ENCODE results near the gene MARCKS. TPM values are rescaled to one million over a fixed set of nuclear protein-coding genes. Genes with fewer than 3 reads are reported as not detected.
A peak's percentile ranks its signal among the peaks of the same experiment; 100 is the strongest.

Gene MARCKS
- total and polyA plus RNA-seq, 10 of the 15 experiments (the other 5 are each of a cell fraction or from before 2014, with no cell fraction given): 29.0 to 164 (median 74.5) TPM

DNA sequence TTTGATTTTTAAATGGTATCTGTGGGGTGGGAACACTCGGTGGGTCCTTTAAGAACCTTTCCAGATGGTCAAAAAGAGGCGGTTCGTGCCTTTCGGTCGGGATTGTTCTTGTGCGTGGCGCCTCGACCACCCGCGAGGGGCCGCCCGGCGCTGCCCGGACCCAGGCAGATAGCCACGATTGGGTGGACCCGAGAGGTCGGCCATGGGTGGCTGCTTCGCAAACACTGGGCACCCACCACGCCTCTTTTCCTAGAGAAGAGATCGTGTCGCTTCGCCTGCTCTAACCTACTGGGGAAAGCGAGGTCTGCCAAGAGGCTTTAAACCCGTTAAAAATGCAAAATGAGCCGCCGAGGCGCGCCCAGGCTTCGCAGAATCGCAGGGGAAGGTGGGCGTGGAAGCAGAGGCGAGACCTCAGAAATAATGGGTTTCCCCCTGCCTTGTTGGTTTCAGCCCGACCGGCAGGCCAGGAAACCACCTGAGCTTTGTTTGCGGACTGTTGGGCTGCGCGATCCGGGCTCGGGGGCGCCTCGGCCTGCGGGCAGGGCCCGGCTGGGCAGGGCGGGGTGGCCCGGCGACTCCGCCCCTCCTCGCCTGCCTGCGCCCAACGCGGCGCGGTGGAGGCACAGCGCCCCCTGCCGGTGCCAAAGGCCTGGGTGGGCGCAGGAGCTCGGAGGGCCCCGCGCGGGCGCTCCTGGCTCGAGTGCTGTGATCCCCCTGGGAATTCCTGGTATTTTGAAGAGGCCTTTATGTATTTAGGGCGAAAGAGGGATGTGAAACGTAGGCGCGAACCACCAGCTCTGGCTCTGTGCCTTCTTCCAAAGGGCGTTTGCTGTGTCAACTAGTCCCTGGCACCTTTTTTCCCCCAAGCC lies 1.6 kb downstream of the MARCKS start (continued):
- peak; percentile 90 for TF ChIP-seq ATF7 (IDR thresholded peaks at IDR 0.05; ENCODE audit: low read depth)
- no peak for TF ChIP-seq NFXL1 (IDR thresholded peaks at IDR 0.05; ENCODE audit: borderline replicate concordance)
- peak; percentile 90 for TF ChIP-seq MTA3 (IDR thresholded peaks at IDR 0.05; ENCODE audit: borderline replicate concordance, low read length)
- TF ChIP-seq, protein P1, sequence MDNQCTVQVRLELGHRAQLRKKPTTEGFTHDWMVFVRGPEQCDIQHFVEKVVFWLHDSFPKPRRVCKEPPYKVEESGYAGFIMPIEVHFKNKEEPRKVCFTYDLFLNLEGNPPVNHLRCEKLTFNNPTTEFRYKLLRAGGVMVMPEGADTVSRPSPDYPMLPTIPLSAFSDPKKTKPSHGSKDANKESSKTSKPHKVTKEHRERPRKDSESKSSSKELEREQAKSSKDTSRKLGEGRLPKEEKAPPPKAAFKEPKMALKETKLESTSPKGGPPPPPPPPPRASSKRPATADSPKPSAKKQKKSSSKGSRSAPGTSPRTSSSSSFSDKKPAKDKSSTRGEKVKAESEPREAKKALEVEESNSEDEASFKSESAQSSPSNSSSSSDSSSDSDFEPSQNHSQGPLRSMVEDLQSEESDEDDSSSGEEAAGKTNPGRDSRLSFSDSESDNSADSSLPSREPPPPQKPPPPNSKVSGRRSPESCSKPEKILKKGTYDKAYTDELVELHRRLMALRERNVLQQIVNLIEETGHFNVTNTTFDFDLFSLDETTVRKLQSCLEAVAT (IDR thresholded peaks at IDR 0.05): peak; percentile 92
- TF ChIP-seq, protein P2, sequence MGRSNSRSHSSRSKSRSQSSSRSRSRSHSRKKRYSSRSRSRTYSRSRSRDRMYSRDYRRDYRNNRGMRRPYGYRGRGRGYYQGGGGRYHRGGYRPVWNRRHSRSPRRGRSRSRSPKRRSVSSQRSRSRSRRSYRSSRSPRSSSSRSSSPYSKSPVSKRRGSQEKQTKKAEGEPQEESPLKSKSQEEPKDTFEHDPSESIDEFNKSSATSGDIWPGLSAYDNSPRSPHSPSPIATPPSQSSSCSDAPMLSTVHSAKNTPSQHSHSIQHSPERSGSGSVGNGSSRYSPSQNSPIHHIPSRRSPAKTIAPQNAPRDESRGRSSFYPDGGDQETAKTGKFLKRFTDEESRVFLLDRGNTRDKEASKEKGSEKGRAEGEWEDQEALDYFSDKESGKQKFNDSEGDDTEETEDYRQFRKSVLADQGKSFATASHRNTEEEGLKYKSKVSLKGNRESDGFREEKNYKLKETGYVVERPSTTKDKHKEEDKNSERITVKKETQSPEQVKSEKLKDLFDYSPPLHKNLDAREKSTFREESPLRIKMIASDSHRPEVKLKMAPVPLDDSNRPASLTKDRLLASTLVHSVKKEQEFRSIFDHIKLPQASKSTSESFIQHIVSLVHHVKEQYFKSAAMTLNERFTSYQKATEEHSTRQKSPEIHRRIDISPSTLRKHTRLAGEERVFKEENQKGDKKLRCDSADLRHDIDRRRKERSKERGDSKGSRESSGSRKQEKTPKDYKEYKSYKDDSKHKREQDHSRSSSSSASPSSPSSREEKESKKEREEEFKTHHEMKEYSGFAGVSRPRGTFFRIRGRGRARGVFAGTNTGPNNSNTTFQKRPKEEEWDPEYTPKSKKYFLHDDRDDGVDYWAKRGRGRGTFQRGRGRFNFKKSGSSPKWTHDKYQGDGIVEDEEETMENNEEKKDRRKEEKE (IDR thresholded peaks at IDR 0.05): peak; percentile 78
- TF ChIP-seq, protein P3, sequence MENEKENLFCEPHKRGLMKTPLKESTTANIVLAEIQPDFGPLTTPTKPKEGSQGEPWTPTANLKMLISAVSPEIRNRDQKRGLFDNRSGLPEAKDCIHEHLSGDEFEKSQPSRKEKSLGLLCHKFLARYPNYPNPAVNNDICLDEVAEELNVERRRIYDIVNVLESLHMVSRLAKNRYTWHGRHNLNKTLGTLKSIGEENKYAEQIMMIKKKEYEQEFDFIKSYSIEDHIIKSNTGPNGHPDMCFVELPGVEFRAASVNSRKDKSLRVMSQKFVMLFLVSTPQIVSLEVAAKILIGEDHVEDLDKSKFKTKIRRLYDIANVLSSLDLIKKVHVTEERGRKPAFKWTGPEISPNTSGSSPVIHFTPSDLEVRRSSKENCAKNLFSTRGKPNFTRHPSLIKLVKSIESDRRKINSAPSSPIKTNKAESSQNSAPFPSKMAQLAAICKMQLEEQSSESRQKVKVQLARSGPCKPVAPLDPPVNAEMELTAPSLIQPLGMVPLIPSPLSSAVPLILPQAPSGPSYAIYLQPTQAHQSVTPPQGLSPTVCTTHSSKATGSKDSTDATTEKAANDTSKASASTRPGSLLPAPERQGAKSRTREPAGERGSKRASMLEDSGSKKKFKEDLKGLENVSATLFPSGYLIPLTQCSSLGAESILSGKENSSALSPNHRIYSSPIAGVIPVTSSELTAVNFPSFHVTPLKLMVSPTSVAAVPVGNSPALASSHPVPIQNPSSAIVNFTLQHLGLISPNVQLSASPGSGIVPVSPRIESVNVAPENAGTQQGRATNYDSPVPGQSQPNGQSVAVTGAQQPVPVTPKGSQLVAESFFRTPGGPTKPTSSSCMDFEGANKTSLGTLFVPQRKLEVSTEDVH (IDR thresholded peaks at IDR 0.05; ENCODE audit: low read depth, partially characterized antibody): no peak
- no peak for TF ChIP-seq YBX1 (IDR thresholded peaks at IDR 0.05)
- TF ChIP-seq, protein P4, sequence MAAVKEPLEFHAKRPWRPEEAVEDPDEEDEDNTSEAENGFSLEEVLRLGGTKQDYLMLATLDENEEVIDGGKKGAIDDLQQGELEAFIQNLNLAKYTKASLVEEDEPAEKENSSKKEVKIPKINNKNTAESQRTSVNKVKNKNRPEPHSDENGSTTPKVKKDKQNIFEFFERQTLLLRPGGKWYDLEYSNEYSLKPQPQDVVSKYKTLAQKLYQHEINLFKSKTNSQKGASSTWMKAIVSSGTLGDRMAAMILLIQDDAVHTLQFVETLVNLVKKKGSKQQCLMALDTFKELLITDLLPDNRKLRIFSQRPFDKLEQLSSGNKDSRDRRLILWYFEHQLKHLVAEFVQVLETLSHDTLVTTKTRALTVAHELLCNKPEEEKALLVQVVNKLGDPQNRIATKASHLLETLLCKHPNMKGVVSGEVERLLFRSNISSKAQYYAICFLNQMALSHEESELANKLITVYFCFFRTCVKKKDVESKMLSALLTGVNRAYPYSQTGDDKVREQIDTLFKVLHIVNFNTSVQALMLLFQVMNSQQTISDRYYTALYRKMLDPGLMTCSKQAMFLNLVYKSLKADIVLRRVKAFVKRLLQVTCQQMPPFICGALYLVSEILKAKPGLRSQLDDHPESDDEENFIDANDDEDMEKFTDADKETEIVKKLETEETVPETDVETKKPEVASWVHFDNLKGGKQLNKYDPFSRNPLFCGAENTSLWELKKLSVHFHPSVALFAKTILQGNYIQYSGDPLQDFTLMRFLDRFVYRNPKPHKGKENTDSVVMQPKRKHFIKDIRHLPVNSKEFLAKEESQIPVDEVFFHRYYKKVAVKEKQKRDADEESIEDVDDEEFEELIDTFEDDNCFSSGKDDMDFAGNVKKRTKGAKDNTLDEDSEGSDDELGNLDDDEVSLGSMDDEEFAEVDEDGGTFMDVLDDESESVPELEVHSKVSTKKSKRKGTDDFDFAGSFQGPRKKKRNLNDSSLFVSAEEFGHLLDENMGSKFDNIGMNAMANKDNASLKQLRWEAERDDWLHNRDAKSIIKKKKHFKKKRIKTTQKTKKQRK (IDR thresholded peaks at IDR 0.05; ENCODE audit: low read depth, low read length): no peak
- TF ChIP-seq IKZF1 (conservative IDR thresholded peaks at IDR 0.05): peak; percentile 95
- TF ChIP-seq, protein P5, sequence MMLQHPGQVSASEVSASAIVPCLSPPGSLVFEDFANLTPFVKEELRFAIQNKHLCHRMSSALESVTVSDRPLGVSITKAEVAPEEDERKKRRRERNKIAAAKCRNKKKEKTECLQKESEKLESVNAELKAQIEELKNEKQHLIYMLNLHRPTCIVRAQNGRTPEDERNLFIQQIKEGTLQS (IDR thresholded peaks at IDR 0.05; ENCODE audit: borderline replicate concordance, extremely low read depth, low read depth, low read length): no peak
- TF ChIP-seq, protein P6, sequence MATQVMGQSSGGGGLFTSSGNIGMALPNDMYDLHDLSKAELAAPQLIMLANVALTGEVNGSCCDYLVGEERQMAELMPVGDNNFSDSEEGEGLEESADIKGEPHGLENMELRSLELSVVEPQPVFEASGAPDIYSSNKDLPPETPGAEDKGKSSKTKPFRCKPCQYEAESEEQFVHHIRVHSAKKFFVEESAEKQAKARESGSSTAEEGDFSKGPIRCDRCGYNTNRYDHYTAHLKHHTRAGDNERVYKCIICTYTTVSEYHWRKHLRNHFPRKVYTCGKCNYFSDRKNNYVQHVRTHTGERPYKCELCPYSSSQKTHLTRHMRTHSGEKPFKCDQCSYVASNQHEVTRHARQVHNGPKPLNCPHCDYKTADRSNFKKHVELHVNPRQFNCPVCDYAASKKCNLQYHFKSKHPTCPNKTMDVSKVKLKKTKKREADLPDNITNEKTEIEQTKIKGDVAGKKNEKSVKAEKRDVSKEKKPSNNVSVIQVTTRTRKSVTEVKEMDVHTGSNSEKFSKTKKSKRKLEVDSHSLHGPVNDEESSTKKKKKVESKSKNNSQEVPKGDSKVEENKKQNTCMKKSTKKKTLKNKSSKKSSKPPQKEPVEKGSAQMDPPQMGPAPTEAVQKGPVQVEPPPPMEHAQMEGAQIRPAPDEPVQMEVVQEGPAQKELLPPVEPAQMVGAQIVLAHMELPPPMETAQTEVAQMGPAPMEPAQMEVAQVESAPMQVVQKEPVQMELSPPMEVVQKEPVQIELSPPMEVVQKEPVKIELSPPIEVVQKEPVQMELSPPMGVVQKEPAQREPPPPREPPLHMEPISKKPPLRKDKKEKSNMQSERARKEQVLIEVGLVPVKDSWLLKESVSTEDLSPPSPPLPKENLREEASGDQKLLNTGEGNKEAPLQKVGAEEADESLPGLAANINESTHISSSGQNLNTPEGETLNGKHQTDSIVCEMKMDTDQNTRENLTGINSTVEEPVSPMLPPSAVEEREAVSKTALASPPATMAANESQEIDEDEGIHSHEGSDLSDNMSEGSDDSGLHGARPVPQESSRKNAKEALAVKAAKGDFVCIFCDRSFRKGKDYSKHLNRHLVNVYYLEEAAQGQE (IDR thresholded peaks at IDR 0.05; ENCODE audit: low read depth, low read length): no peak
- TF ChIP-seq GATAD2B (conservative IDR thresholded peaks at IDR 0.05; ENCODE audit: low read depth): peak; percentile 91
- peak; percentile 47; the same call in 1 of the 2 replicates for TF ChIP-seq ZNF217 (IDR thresholded peaks at IDR 0.05)
